SK-N-SH treated with all-trans-retinoic acid at 6 μM for 48 hours (cell line): ENCODE measurements around the gene KDM4B.

Experiments
- ARNTL ChIP-seq: fragments of 450-650 bp; formaldehyde crosslinking; IDR thresholded peaks from 2 replicates; pipeline ENCODE4 v1.5.0; 2020; ENCODE audit warnings: low read depth, mild to moderate bottlenecking, moderate library complexity, borderline replicate concordance
- PATZ1 ChIP-seq: fragments of 250-450 bp; sonication (Bioruptor Pico); IDR thresholded peaks from 2 replicates; pipeline ENCODE4 v1.8.0; 2020; ENCODE audit warnings: mild to moderate bottlenecking, moderate library complexity, borderline replicate concordance
- ZFP3 ChIP-seq: fragments of 250-450 bp; sonication (Bioruptor Pico); IDR thresholded peaks from 2 replicates; pipeline ENCODE4 v1.5.0; 2020; ENCODE audit warnings: mild to moderate bottlenecking, moderate library complexity
- ZNF565 ChIP-seq: fragments of 450-650 bp; formaldehyde crosslinking; conservative IDR thresholded peaks from 2 replicates; pipeline ENCODE4 v1.5.0; 2020; ENCODE audit warnings: low read depth, mild to moderate bottlenecking, moderate library complexity

- TF ChIP-seq PATZ1 (CRISPR knock-in tag), result no peak
- no peak for TF ChIP-seq ZNF565 (CRISPR knock-in tag)
- TF ChIP-seq ARNTL (CRISPR knock-in tag), result no peak
- no peak for TF ChIP-seq ZFP3
These were observed 82.7 kb downstream of the KDM4B start for GRCh38 chr19:5051619-5052018.
